GM12878 (cell line): ENCODE results near the gene SBNO1. TPM values are rescaled to one million over a fixed set of nuclear protein-coding genes. Genes with fewer than 3 reads are reported as not detected.
A peak's percentile ranks its signal among the peaks of the same experiment; 100 is the strongest.

ENCODE experiments used
- ATAC-seq: fragments of 200-7000 bp; cut with Tn5 transposase; 3 replicates; pipeline ENCODE4 v1.9.1; 2020; ENCODE audit warnings: mild to moderate bottlenecking, moderate library complexity
- BruUV-seq: library from RNA; stranded (reverse); fragments of 400-500 nt; replicated peaks from 2 replicates; lab custom pipeline; 2021; lab: Mats Ljungman, UMichigan
- CTCF ChIA-PET: fragments of 300-600 bp; sonication (Branson Sonifier 250); formaldehyde crosslinking; extraction: SDS; loops from one replicate; lab custom pipeline; 2021; ENCODE audit warnings: inconsistent platforms; lab: Yijun Ruan, JAX
- POLR2A ChIA-PET: fragments of 350-600 bp; formaldehyde crosslinking; extraction: SDS; loops from one replicate; lab custom pipeline; 2021; ENCODE audit warnings: inconsistent platforms; lab: Charles Lee
- RAD21 ChIA-PET: fragments of 300-600 bp; sonication (Branson Sonifier 250); formaldehyde crosslinking; loops from one replicate; lab custom pipeline; 2023; ENCODE audit warnings: antibody characterized with exemption; ENCODE audit not compliant: unreplicated experiment; lab: Charles Lee
- SMC1A ChIA-PET: fragments of 300-600 bp; sonication (Branson Sonifier 250); formaldehyde crosslinking; loops from one replicate; lab custom pipeline; 2023; ENCODE audit not compliant: unreplicated experiment, uncharacterized antibody; lab: Charles Lee
- DNase-seq: peaks from one replicate; pipeline ENCODE4 v3.0.0-alpha.2; 2011; ENCODE audit warnings: low read depth, low spot score
- FAIRE-seq: peaks from 3 replicates; lab custom pipeline; 2011; peaks lifted over from hg19 to GRCh38; lab: Jason Lieb, UNC
- H2AFZ ChIP-seq: 2 replicates; pipeline ENCODE4 v1.6.0; 2011; ENCODE audit warnings: low read depth, low read length, control low read depth; ENCODE audit not compliant: control insufficient read depth
- H3K27ac ChIP-seq: 2 replicates; pipeline ENCODE4 v1.5.1; 2011; ENCODE audit warnings: control low read depth; ENCODE audit not compliant: control insufficient read depth, insufficient read depth
- H3K27me3 ChIP-seq, 2 experiments: replicated peaks in 1 of 2; 2 replicates each; pipeline versions ENCODE4 v1.6.0 to v1.6.1; 2011; ENCODE audit warnings: low read length in 1 of 2; ENCODE audit not compliant: control insufficient read depth in 2 of 2, insufficient read depth in 2 of 2
- H3K36me3 ChIP-seq, 2 experiments: 2 replicates each; pipeline ENCODE4 v1.5.1; 2011; ENCODE audit warnings: low read length in 1 of 2; ENCODE audit not compliant: control insufficient read depth in 2 of 2, insufficient read depth in 2 of 2
- H3K4me1 ChIP-seq: 2 replicates; pipeline ENCODE4 v1.6.1; 2011; ENCODE audit warnings: mild to moderate bottlenecking, low read length, moderate library complexity, mixed read lengths; ENCODE audit not compliant: control insufficient read depth, insufficient read depth
- H3K4me2 ChIP-seq: 2 replicates; pipeline ENCODE4 v1.6.0; 2011; ENCODE audit warnings: control low read depth; ENCODE audit not compliant: control insufficient read depth, insufficient read depth
- H3K4me3 ChIP-seq: fragments of 200-600 bp; sonication (generic); 2 replicates; pipeline ENCODE4 v1.5.1; 2016
- H3K79me2 ChIP-seq: 2 replicates; pipeline ENCODE4 v1.6.0; 2011; ENCODE audit warnings: low read length; ENCODE audit not compliant: control insufficient read depth, insufficient read depth
- H3K9ac ChIP-seq: 2 replicates; pipeline ENCODE4 v1.8.0; 2011; ENCODE audit warnings: low read length, control low read depth, mixed read lengths; ENCODE audit not compliant: control insufficient read depth, insufficient read depth
- H3K9me3 ChIP-seq: replicated peaks from 3 replicates; pipeline ENCODE4 v1.5.1; 2011; ENCODE audit warnings: mild to moderate bottlenecking, low read length; ENCODE audit not compliant: control insufficient read depth, insufficient read depth
- H4K20me1 ChIP-seq: 2 replicates; pipeline ENCODE4 v1.6.0; 2011; ENCODE audit not compliant: control insufficient read depth, insufficient read depth
- FOXM1 ChIP-seq: IDR thresholded peaks from 2 replicates; pipeline ENCODE4 v1.6.1; 2012; ENCODE audit warnings: low read depth, mild to moderate bottlenecking, inconsistent platforms, low read length, moderate library complexity
- PAX8 ChIP-seq: fragments of 450-650 bp; IDR thresholded peaks from 2 replicates; pipeline ENCODE4 v1.6.1; 2017; ENCODE audit warnings: mild to moderate bottlenecking, moderate library complexity
- RAD21 ChIP-seq: IDR thresholded peaks from 2 replicates; pipeline ENCODE4 v1.6.1; 2011; ENCODE audit warnings: mild to moderate bottlenecking, low read depth, low read length, moderate library complexity; ENCODE audit not compliant: insufficient read depth
- RUNX3 ChIP-seq: IDR thresholded peaks from 2 replicates; pipeline ENCODE4 v1.6.1; 2012; ENCODE audit warnings: low read length, inconsistent platforms
- SPI1 ChIP-seq: IDR thresholded peaks from 2 replicates; pipeline ENCODE4 v1.6.1; 2011; ENCODE audit warnings: low read depth, mild to moderate bottlenecking, low read length, moderate library complexity, borderline replicate concordance; ENCODE audit not compliant: insufficient read depth
- TAF1 ChIP-seq: IDR thresholded peaks from 2 replicates; pipeline ENCODE4 v1.6.1; 2011; ENCODE audit warnings: mild to moderate bottlenecking, low read depth, low read length, borderline replicate concordance
- WGBS: methylation state at CpG from one replicate; pipeline ENCODE4 v1.1.6; 2016; ENCODE audit warnings: low lambda C conversion rate; ENCODE audit not compliant: insufficient replicate concordance, insufficient coverage; ENCODE audit errors: missing lambda C conversion rate; 5-methylcytosine and 5-hydroxymethylcytosine counted together
- in situ Hi-C: fragments of 300-500 bp; cut with MboI; formaldehyde crosslinking; loops from 9 replicates; pipeline ENCODE4 v1.14.3; 2018; ENCODE audit warnings: mixed read lengths
- intact Hi-C: fragments of 100-400 bp; cut with micrococcal nuclease; formaldehyde crosslinking; loops from one replicate; pipeline ENCODE4 v1.14.2; 2022; ENCODE audit not compliant: unreplicated experiment
- polyA plus RNA-seq, 11 experiments: library from polyadenylated mRNA; depleted of rRNA in 4 of 11; unstranded in 6 of 11; stranded (reverse) in 5 of 11; fragments of >200 nt; fragmentation: Nextera tagmentation in 4 of 11; fragmentation: Illumina TruSeq in 1 of 11; extraction: Ambion mirVana in 4 of 11; extraction: Trizol in 1 of 11; gene quantifications; 1 replicate in 1 of 11; 2 replicates in 10 of 11; pipeline versions ENCODE4 v1.2.1 to v1.2.3, GENCODE V29; 2011 to 2016; ENCODE audit warnings: inconsistent platforms in 2 of 11, missing spikeins in 2 of 11, low read depth in 1 of 11
- total RNA-seq, 4 experiments: library from RNA; depleted of rRNA in 3 of 4; stranded (reverse); fragments of >200 nt in 3 of 4; fragmentation: Illumina TruSeq in 1 of 4; extraction: Trizol in 1 of 4; gene quantifications; 2 replicates each; pipeline versions ENCODE4 v1.2.1 to v1.2.3, GENCODE V29; 2013 to 2021
- TF ChIP-seq, protein P1 (sequence below): IDR thresholded peaks from 2 replicates; pipeline ENCODE4 v1.6.1; 2011; ENCODE audit warnings: mild to moderate bottlenecking, low read depth, low read length, moderate library complexity; ENCODE audit not compliant: insufficient replicate concordance
- TF ChIP-seq, protein P2 (sequence below): fragments of 450-650 bp; formaldehyde crosslinking; IDR thresholded peaks from 2 replicates; pipeline ENCODE4 v1.4.0; 2022; ENCODE audit warnings: mild to moderate bottlenecking, moderate library complexity
- TF ChIP-seq, protein P3 (sequence below): IDR thresholded peaks from 2 replicates; pipeline ENCODE4 v1.6.1; 2012; ENCODE audit warnings: improper control_type of control experiment, low read depth, low read length; ENCODE audit not compliant: insufficient replicate concordance
- TF ChIP-seq, protein P4 (sequence below): fragments of 450-650 bp; IDR thresholded peaks from 2 replicates; pipeline ENCODE4 v1.6.1; 2017; ENCODE audit warnings: low read depth, mild to moderate bottlenecking, moderate library complexity

SBNO1 gene
- total and polyA plus RNA-seq, 10 of the 15 experiments (the other 5 are each of a cell fraction or from before 2014, with no cell fraction given), result 7.5 to 39.7 (median 20.9) TPM

DNA sequence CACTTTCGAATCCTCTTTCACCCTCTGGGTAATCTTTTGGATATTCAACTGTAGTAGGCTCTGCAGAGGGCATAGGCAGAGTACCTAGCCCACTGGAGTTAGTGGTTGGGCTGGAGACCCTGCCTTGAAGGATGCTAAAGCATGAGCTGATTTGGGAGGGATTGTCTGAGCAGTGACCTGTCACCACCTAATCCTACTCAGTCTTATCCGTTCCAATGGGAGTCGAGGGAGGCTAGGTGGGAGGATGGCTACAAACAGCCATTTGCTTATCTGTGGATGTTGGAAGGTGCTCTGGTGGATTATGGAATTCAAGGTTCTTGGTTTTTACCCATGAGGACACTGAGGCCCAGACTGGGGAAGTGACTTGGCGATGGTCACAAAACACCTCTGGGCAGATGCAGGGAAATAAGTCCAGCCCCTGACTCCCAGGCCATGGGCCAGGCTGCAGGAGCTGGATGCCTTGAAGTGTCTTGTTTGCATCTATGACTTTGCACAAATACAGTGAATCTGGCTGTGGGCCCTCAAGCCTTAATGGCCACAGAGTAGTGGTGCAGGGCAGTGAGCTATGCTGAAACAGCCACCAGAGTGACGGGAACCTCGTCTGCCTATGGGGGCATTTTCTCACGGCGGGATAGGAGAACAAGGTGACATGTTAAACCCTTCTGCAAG lies 23.0 kb upstream of the SBNO1 start:
- Histone ChIP-seq H3K4me1 (peaks cover 20% of the 10 kb centered on the region), H3K9ac (peak overlapping the region; percentile 64), H2AFZ (peak overlapping the region; percentile 82), H3K27me3 (no peaks in the 10 kb centered on the region), H3K36me3 (peaks cover 2% of the 10 kb centered on the region in 2 experiments; a peak in 3 of 4 replicates), H3K4me2 (peak overlapping the region; percentile 87), H3K79me2 (peaks cover 52% of the 10 kb centered on the region), H3K9me3 (no peaks in the 10 kb centered on the region), H4K20me1 (no peaks in the 10 kb centered on the region), H3K27ac (peak overlapping the region; percentile 66), H3K4me3 (peak overlapping the region; percentile 98)
- ChIA-PET POLR2A (interaction anchor here (0.5 to 3.1 kb wide), 10 partner anchors 20 to 275 kb away, joined by 3 to 20 read pairs (median 4); partner anchors contain the start of gene SBNO1), RAD21 (interaction anchor here (1.0 to 1.8 kb wide), 6 partner anchors 22 to 54 kb away, joined by 3 to 11 read pairs (median 6); no protein-coding TSS in a partner anchor), SMC1A (interaction anchor here (1.0 to 3.6 kb wide), 11 partner anchors 17 to 194 kb away, joined by 3 to 12 read pairs (median 5); no protein-coding TSS in a partner anchor), CTCF (interaction anchor here (0.6 to 1.9 kb wide), 9 partner anchors 21 to 194 kb away, joined by 3 to 7 read pairs (median 3); partner anchors contain the start of gene SNRNP35)
- in situ Hi-C loops, result no loop called here
- no peak for DNase-seq
- BruUV-seq, result no TSS peak
- no peak for FAIRE-seq
- peak; percentile 4; the same call in 1 of the 3 replicates for ATAC-seq
- WGBS, result 47% methylated on average over 8 of the region's 8 CpGs
- intact Hi-C loops, result loop anchor here (1.0 to 5.0 kb wide), 3 partner anchors 22 to 71 kb away; partner anchors contain the start of gene SNRNP35
- TF ChIP-seq RAD21 (no peak), RUNX3 (no peak), PAX8 (no peak), SPI1 (no peak), TAF1 (no peak), FOXM1 (no peak)
- TF ChIP-seq, protein P1, sequence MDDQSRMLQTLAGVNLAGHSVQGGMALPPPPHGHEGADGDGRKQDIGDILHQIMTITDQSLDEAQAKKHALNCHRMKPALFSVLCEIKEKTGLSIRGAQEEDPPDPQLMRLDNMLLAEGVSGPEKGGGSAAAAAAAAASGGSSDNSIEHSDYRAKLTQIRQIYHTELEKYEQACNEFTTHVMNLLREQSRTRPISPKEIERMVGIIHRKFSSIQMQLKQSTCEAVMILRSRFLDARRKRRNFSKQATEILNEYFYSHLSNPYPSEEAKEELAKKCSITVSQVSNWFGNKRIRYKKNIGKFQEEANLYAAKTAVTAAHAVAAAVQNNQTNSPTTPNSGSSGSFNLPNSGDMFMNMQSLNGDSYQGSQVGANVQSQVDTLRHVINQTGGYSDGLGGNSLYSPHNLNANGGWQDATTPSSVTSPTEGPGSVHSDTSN, result no peak
- TF ChIP-seq, protein P2, sequence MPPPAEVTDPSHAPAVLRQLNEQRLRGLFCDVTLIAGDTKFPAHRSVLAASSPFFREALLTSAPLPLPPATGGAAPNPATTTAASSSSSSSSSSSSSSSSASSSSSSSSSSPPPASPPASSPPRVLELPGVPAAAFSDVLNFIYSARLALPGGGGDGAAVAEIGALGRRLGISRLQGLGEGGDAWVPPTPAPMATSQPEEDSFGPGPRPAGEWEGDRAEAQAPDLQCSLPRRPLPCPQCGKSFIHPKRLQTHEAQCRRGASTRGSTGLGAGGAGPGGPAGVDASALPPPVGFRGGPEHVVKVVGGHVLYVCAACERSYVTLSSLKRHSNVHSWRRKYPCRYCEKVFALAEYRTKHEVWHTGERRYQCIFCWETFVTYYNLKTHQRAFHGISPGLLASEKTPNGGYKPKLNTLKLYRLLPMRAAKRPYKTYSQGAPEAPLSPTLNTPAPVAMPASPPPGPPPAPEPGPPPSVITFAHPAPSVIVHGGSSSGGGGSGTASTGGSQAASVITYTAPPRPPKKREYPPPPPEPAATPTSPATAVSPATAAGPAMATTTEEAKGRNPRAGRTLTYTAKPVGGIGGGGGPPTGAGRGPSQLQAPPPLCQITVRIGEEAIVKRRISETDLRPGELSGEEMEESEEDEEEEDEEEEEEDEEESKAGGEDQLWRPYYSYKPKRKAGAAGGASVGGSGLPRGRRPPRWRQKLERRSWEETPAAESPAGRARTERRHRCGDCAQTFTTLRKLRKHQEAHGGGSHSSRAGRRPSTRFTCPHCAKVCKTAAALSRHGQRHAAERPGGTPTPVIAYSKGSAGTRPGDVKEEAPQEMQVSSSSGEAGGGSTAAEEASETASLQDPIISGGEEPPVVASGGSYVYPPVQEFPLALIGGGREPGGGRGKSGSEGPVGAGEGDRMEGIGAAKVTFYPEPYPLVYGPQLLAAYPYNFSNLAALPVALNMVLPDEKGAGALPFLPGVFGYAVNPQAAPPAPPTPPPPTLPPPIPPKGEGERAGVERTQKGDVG (CRISPR knock-in tag), result no peak
- TF ChIP-seq, protein P3, sequence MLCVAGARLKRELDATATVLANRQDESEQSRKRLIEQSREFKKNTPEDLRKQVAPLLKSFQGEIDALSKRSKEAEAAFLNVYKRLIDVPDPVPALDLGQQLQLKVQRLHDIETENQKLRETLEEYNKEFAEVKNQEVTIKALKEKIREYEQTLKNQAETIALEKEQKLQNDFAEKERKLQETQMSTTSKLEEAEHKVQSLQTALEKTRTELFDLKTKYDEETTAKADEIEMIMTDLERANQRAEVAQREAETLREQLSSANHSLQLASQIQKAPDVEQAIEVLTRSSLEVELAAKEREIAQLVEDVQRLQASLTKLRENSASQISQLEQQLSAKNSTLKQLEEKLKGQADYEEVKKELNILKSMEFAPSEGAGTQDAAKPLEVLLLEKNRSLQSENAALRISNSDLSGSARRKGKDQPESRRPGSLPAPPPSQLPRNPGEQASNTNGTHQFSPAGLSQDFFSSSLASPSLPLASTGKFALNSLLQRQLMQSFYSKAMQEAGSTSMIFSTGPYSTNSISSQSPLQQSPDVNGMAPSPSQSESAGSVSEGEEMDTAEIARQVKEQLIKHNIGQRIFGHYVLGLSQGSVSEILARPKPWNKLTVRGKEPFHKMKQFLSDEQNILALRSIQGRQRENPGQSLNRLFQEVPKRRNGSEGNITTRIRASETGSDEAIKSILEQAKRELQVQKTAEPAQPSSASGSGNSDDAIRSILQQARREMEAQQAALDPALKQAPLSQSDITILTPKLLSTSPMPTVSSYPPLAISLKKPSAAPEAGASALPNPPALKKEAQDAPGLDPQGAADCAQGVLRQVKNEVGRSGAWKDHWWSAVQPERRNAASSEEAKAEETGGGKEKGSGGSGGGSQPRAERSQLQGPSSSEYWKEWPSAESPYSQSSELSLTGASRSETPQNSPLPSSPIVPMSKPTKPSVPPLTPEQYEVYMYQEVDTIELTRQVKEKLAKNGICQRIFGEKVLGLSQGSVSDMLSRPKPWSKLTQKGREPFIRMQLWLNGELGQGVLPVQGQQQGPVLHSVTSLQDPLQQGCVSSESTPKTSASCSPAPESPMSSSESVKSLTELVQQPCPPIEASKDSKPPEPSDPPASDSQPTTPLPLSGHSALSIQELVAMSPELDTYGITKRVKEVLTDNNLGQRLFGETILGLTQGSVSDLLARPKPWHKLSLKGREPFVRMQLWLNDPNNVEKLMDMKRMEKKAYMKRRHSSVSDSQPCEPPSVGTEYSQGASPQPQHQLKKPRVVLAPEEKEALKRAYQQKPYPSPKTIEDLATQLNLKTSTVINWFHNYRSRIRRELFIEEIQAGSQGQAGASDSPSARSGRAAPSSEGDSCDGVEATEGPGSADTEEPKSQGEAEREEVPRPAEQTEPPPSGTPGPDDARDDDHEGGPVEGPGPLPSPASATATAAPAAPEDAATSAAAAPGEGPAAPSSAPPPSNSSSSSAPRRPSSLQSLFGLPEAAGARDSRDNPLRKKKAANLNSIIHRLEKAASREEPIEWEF, result no peak
- TF ChIP-seq, protein P4, sequence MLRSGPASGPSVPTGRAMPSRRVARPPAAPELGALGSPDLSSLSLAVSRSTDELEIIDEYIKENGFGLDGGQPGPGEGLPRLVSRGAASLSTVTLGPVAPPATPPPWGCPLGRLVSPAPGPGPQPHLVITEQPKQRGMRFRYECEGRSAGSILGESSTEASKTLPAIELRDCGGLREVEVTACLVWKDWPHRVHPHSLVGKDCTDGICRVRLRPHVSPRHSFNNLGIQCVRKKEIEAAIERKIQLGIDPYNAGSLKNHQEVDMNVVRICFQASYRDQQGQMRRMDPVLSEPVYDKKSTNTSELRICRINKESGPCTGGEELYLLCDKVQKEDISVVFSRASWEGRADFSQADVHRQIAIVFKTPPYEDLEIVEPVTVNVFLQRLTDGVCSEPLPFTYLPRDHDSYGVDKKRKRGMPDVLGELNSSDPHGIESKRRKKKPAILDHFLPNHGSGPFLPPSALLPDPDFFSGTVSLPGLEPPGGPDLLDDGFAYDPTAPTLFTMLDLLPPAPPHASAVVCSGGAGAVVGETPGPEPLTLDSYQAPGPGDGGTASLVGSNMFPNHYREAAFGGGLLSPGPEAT, result no peak
